Measurements from ENCODE around the gene PLXNB3.
A peak's percentile ranks its signal among the peaks of the same experiment; 100 is the strongest.

The PLXNB3 gene

DNA sequence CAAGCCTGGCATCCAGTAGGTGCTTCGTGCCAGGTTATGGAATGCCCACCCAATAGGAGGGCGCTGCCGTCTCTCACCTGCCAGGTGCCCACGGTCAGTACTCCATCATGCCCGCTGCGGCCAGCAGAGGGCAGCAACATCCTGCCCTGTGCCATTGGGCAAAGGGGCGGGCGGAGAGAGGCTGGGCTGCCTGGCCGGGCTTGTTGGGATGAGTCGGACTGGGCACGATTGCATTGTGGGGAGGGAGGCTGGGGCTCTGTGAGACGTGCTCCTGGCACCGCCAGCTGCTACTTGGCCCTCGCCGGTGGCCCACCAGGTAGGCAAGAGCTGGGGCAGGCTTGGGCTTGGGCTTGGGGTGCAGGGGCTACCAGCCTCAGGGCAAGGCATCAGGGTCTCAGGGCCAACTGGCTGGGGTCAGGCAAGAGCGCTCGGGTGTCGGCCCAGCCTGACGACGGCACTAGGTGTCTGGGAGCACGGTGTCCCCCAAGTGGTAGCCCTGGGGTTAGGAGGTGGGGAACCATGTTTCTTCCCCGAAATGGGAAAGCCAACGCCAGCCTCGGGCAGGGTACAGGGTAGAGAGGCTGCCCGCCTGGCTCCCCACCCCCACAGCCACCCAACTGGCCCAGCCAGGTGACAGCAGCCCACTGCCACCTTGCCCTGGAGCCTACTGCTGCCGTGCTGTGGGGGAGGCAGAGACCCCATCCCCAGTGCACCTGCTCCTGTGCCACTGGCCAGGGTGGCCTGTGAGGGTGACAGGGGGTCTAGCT is at the start of gene PLXNB3:
TSS of gene PLXNB3 (plus strand) at position 261 of the 767 bp plus-strand sequence. CDS start 1,287 bp downstream, outside the sequence.
- in situ Hi-C loops (cut with HindIII; ENCODE audit: low sequenced_read_pairs) = no loop called here
- peak; percentile 79 for TF ChIP-seq CTCF (IDR thresholded peaks at IDR 0.05; ENCODE audit: low read depth, low read length)
- peak within 1 kb of the TSS; percentile 36 for H3K4me3 ChIP-seq (ENCODE audit: low read depth, low read length)
- DNase-seq (ENCODE audit: low read depth, low spot score) = peak; percentile 61

GRCh38 chrX:153714256-153714655 is 49.8 kb upstream of the PLXNB3 start:
- no peak for DNase-seq (ENCODE audit: low read depth, low spot score)
- in situ Hi-C loops (cut with HindIII; ENCODE audit: low sequenced_read_pairs) = no loop called here

GRCh38 chrX:153717445-153717844 is 46.6 kb upstream of the PLXNB3 start:
- in situ Hi-C loops (cut with HindIII; ENCODE audit: low sequenced_read_pairs) = no loop called here
- no peak for DNase-seq (ENCODE audit: low read depth, low spot score)
- no peak for TF ChIP-seq CTCF (IDR thresholded peaks at IDR 0.05; ENCODE audit: low read depth, low read length)

More at GRCh38 chrX:153714256-153714655, 49.8 kb upstream of the PLXNB3 start:
- H3K4me3 ChIP-seq (ENCODE audit: low read depth, low read length) = no peak overlapping the region
- no peak for TF ChIP-seq CTCF (IDR thresholded peaks at IDR 0.05; ENCODE audit: low read depth, low read length)

GRCh38 chrX:153719238-153719637 is 44.8 kb upstream of the PLXNB3 start:
- no peak overlapping the region for H3K4me3 ChIP-seq (ENCODE audit: low read depth, low read length)
- no peak for TF ChIP-seq CTCF (IDR thresholded peaks at IDR 0.05; ENCODE audit: low read depth, low read length)
- DNase-seq (ENCODE audit: low read depth, low spot score) = no peak
- in situ Hi-C loops (cut with HindIII; ENCODE audit: low sequenced_read_pairs) = no loop called here

More at GRCh38 chrX:153717445-153717844, 46.6 kb upstream of the PLXNB3 start:
- H3K4me3 ChIP-seq (ENCODE audit: low read depth, low read length) = no peak overlapping the region

DNA sequence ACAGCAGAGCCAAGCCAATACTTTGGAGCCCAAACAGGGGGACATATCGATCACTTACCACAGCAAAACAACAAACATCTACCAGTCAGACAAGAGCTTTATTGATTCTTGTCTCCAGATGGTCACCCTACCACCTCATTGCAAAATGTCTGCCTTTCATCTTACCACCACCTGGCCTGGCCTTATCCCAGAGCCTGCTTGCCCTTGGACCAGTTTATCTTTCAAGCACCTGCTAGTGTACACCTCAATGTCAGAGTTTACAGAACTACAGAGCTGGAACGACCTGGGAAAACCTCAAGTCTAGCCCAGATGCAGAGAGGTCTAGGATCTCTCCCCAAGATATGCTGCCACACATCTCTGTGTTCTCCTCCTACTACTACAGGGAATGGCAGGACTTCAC is 44.3 kb upstream of the PLXNB3 start:
- in situ Hi-C loops (cut with HindIII; ENCODE audit: low sequenced_read_pairs) = no loop called here
- TF ChIP-seq CTCF (IDR thresholded peaks at IDR 0.05; ENCODE audit: low read depth, low read length) = no peak
- DNase-seq (ENCODE audit: low read depth, low spot score) = no peak
- H3K4me3 ChIP-seq (ENCODE audit: low read depth, low read length) = no peak overlapping the region

DNA sequence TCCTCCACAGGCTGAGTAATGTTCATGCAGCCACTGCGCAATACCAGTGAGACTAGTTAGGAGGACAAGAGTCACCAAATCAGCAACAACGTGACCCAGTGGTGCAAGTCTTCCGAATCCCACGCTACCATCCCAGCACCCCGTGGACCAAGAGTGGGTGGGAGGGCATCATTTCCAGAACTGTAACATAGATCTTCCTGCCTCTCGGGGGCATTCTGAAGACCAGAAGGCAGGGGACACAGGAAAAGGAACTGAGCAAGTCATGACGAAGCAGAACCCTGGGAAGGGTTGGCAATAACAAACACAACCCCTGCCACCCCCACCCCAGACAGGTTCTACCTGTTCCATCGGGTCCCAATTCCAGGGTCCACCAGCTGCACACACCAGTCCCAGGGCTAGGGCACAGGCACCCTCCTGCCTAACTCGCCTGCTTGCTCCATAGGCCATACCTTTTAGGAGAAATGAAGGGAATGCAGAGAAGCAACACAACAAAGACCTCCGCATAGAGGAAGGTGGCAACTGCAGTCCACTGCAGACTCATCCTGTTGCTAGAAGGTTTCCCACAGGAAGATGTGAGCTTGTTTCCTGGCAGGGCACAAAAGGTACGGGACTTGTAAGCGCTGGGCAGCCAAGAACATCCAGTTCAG is 41.2 kb upstream of the PLXNB3 start:
- peak overlapping the region; percentile 62 for H3K4me3 ChIP-seq (ENCODE audit: low read depth, low read length)
- DNase-seq (ENCODE audit: low read depth, low spot score) = no peak
- TF ChIP-seq CTCF (IDR thresholded peaks at IDR 0.05; ENCODE audit: low read depth, low read length) = no peak
- in situ Hi-C loops (cut with HindIII; ENCODE audit: low sequenced_read_pairs) = no loop called here
